OCI-LY1 (cell line): ENCODE data around the gene SLBP.

ENCODE experiments used
- CTCF ChIP-seq: fragments of 200-600 bp; sonication (generic), shearing (Covaris generic); IDR thresholded peaks from 2 replicates; pipeline ENCODE4 v1.5.1; 2017; ENCODE audit warnings: mild to moderate bottlenecking, antibody characterized with exemption, low read length, moderate library complexity, mixed read lengths
- EZH2 ChIP-seq: fragments of 200-600 bp; sonication (generic), shearing (Covaris generic); IDR thresholded peaks from 2 replicates; pipeline ENCODE4 v1.8.0; 2017; ENCODE audit warnings: borderline replicate concordance, mixed run types, mild to moderate bottlenecking, antibody characterized with exemption, low read length, moderate library complexity, mixed read lengths

- no peak for TF ChIP-seq CTCF
- no peak for TF ChIP-seq EZH2
Measured at GRCh38 chr4:1674682-1675081, 37.4 kb downstream of the SLBP start.
